Vagina (tissue), 2 donors: ENCODE measurements around the gene CNOT2.

ENCODE experiments used
- POLR2AphosphoS5 ChIP-seq, 2 donors: sonication (generic); formaldehyde crosslinking; IDR thresholded peaks; one replicate each; pipeline ENCODE4 v1.9.0; 2017; ENCODE audit warnings: antibody characterized with exemption in 2 of 2, mild to moderate bottlenecking in 2 of 2, low read depth in 1 of 2; ENCODE audit not compliant: insufficient read depth in 1 of 2
- TF ChIP-seq, protein P1 (sequence below), 3 experiments: fragments of 450-650 bp in 2 of 3; fragments of 200-600 bp in 1 of 3; sonication (generic) in 1 of 3; IDR thresholded peaks; one replicate each; pipeline ENCODE4 v1.5.1; 2017 to 2019; ENCODE audit warnings: antibody characterized with exemption in 3 of 3, mild to moderate bottlenecking in 2 of 3, moderate library complexity in 2 of 3

DNA sequence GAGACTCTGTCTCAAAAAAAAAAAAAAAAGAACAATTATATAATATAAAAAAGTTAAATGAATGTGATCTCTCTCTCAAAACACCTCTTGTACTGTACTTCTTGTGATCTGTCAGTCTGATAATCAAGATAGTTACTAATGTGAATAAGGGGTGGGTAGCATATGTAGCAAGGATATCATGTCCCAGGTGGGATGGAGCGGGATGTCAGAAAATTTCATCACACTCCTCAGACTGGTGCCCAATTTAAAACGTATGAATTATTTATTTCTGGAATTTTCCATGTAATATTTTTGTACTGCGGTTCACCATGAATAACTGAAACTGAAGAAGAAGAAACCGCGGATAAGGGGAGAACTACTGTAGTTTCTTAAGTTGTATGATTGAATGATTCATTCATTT, 11.0 kb downstream of the CNOT2 start:
- TF ChIP-seq, protein P1, sequence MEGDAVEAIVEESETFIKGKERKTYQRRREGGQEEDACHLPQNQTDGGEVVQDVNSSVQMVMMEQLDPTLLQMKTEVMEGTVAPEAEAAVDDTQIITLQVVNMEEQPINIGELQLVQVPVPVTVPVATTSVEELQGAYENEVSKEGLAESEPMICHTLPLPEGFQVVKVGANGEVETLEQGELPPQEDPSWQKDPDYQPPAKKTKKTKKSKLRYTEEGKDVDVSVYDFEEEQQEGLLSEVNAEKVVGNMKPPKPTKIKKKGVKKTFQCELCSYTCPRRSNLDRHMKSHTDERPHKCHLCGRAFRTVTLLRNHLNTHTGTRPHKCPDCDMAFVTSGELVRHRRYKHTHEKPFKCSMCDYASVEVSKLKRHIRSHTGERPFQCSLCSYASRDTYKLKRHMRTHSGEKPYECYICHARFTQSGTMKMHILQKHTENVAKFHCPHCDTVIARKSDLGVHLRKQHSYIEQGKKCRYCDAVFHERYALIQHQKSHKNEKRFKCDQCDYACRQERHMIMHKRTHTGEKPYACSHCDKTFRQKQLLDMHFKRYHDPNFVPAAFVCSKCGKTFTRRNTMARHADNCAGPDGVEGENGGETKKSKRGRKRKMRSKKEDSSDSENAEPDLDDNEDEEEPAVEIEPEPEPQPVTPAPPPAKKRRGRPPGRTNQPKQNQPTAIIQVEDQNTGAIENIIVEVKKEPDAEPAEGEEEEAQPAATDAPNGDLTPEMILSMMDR (IDR thresholded peaks at IDR 0.05): no peak
- no peak for TF ChIP-seq POLR2AphosphoS5 (IDR thresholded peaks at IDR 0.05; ENCODE audit: insufficient read depth in 1 of 2, low read depth in 1 of 2)
